ENCODE results near the gene PARD3B. TPM values are rescaled to one million over a fixed set of nuclear protein-coding genes. Genes with fewer than 3 reads are reported as not detected.

PARD3B gene
- total and polyA plus RNA-seq, 2 of the 4 experiments (the other 2 are of a cell fraction) = 3.3 to 15.6 TPM

DNA sequence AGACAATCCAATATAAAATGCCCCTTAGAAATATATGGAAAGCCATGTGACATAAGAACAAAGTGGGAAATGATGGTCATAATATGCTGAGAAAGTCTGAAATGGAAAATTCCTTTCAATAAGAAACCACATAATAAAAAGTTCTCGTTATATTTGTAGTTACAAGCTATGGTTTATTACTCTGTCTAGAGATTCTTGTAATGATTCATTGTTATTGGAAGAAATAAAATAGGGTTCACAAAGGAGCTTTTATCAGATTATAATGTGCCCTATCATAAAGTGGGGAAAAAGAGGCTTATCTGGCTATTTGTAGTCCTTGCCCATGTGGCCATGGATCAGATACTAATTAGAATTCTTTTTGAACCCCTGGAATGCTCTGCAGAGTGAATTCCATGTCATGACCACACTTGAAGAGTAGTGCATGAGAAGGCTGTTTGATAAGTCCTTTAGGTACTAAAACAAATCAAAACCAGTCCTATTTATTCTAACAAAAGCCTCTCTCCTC lies 716.3 kb downstream of the PARD3B start:
- dilution Hi-C loops (cut with HindIII; ENCODE audit: low sequenced_read_pairs, unreplicated experiment) = no loop called here
- no peak overlapping the region for H3K9ac ChIP-seq (ENCODE audit: low read depth, low read length)

More for the DNA sequence above, 716.3 kb downstream of the PARD3B start:
- ATAC-seq (ENCODE audit: low read depth) (no peak), DNase-seq (no peak)
- H3K9me1 ChIP-seq (ENCODE audit: insufficient read depth, low read length) = no peaks in the 10 kb centered on the region
- H3K4me2 ChIP-seq (ENCODE audit: low read depth, low read length) = no peak overlapping the region
- in situ Hi-C loops (cut with MboI; ENCODE audit: low sequenced_read_pairs) = no loop called here
- no peak overlapping the region for H3K4ac ChIP-seq (ENCODE audit: low read depth, low read length)
- H4K8ac ChIP-seq (ENCODE audit: low read depth in 2 of 2, low read length in 2 of 2) = no peak overlapping the region
- H3K56ac ChIP-seq (ENCODE audit: extremely low read depth, insufficient read depth, low read length) = no peak overlapping the region
- H3K14ac ChIP-seq (replicated peaks; ENCODE audit: low read depth, low read length) = no peak overlapping the region
- no peak overlapping the region for H2AFZ ChIP-seq (replicated peaks; ENCODE audit: low read length, poor library complexity)
- POLR2A ChIA-PET (ENCODE audit: unreplicated experiment) = no interaction called here
- no peak overlapping the region for H3K23ac ChIP-seq (ENCODE audit: low read depth, low read length)
- no peaks in the 10 kb centered on the region for H4K20me1 ChIP-seq (ENCODE audit: insufficient read depth, low read length)
- H3K9me3 ChIP-seq (ENCODE audit: control insufficient read depth, insufficient read depth, low read length) = no peaks in the 10 kb centered on the region
- no peaks in the 10 kb centered on the region for H3K27me3 ChIP-seq (ENCODE audit: control insufficient read depth, insufficient read depth, low read length)
- TF ChIP-seq RAD21 (IDR thresholded peaks at IDR 0.05; ENCODE audit: low read length) = no peak
- no peak for TF ChIP-seq MAZ (IDR thresholded peaks at IDR 0.05; ENCODE audit: borderline replicate concordance, low read depth, low read length)
- no peak for TF ChIP-seq RCOR1 (IDR thresholded peaks at IDR 0.05; ENCODE audit: insufficient replicate concordance, low read length)
- no peak for TF ChIP-seq MAFK (IDR thresholded peaks at IDR 0.05; ENCODE audit: low read depth, low read length)
- no peak for TF ChIP-seq SMC3 (IDR thresholded peaks at IDR 0.05; ENCODE audit: low read depth, low read length)
- no peak for TF ChIP-seq CEBPB (IDR thresholded peaks at IDR 0.05; ENCODE audit: low read depth, low read length)
- no peak for TF ChIP-seq BHLHE40 (IDR thresholded peaks at IDR 0.05; ENCODE audit: low read depth, low read length)
- no peak for TF ChIP-seq USF2 (IDR thresholded peaks at IDR 0.05; ENCODE audit: low read depth, low read length)
- TF ChIP-seq, protein P1, sequence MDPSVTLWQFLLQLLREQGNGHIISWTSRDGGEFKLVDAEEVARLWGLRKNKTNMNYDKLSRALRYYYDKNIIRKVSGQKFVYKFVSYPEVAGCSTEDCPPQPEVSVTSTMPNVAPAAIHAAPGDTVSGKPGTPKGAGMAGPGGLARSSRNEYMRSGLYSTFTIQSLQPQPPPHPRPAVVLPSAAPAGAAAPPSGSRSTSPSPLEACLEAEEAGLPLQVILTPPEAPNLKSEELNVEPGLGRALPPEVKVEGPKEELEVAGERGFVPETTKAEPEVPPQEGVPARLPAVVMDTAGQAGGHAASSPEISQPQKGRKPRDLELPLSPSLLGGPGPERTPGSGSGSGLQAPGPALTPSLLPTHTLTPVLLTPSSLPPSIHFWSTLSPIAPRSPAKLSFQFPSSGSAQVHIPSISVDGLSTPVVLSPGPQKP (IDR thresholded peaks at IDR 0.05; ENCODE audit: borderline replicate concordance, low read depth, low read length) = no peak
- TF ChIP-seq RFX5 (IDR thresholded peaks at IDR 0.05; ENCODE audit: low read depth, low read length) = no peak
- no peak for TF ChIP-seq CHD1 (IDR thresholded peaks at IDR 0.05; ENCODE audit: low read depth, low read length)
- TF ChIP-seq MXI1 (IDR thresholded peaks at IDR 0.05; ENCODE audit: borderline replicate concordance, low read depth, low read length) = no peak
- no peak for TF ChIP-seq POLR2A (IDR thresholded peaks at IDR 0.05; ENCODE audit: low read depth, low read length)
- no peak overlapping the region for H4K91ac ChIP-seq (ENCODE audit: insufficient read depth, low read depth, low read length)
- no TSS peak for BruUV-seq (replicated peaks)
- H2BK120ac ChIP-seq (ENCODE audit: low read depth, low read length) = no peak overlapping the region
- CTCF ChIA-PET = no interaction called here
- H2BK20ac ChIP-seq (ENCODE audit: low read depth, low read length) = no peak overlapping the region
- H3K18ac ChIP-seq (ENCODE audit: low read depth, low read length) = no peak overlapping the region
- H3K4me1 ChIP-seq (ENCODE audit: control insufficient read depth, insufficient read depth, low read length) = no peaks in the 10 kb centered on the region
- WGBS, 2 experiments (ENCODE audit: extremely low coverage in 2 of 2, insufficient read length in 1 of 2) = no CpG with 5 or more reads among the region's 1 CpG
- H2AK9ac ChIP-seq (replicated peaks; ENCODE audit: low read depth, low read length, poor library complexity) = no peak overlapping the region
- H4K5ac ChIP-seq (ENCODE audit: low read depth, low read length) = no peak overlapping the region
- H3K79me1 ChIP-seq (ENCODE audit: low read depth in 1 of 2, low read length in 2 of 2) = no peaks in the 10 kb centered on the region
- H2BK5ac ChIP-seq (ENCODE audit: low read depth, low read length, poor library complexity, severe bottlenecking) = no peak overlapping the region
- no peak overlapping the region for H2BK15ac ChIP-seq (ENCODE audit: low read depth, low read length)
- H2AK5ac ChIP-seq (ENCODE audit: low read depth, low read length) = no peak overlapping the region
- H3K36me3 ChIP-seq (ENCODE audit: control insufficient read depth, insufficient read depth, low read length) = no peaks in the 10 kb centered on the region
- no peak overlapping the region for H3K4me3 ChIP-seq (ENCODE audit: insufficient read depth, low read depth, low read length)
- H3K27ac ChIP-seq (ENCODE audit: insufficient read depth, low read length) = no peak overlapping the region
- intact Hi-C loops (cut with micrococcal nuclease) = no loop called here
